ENCODE results near the gene ARVCF. TPM values are rescaled to one million over a fixed set of nuclear protein-coding genes. Genes with fewer than 3 reads are reported as not detected.

ARVCF gene
- total and polyA plus RNA-seq, 9 of the 15 experiments (the other 6 are each of a cell fraction or from before 2014, with no cell fraction given): 0.03 to 97.4 (median 15.6) TPM

DNA sequence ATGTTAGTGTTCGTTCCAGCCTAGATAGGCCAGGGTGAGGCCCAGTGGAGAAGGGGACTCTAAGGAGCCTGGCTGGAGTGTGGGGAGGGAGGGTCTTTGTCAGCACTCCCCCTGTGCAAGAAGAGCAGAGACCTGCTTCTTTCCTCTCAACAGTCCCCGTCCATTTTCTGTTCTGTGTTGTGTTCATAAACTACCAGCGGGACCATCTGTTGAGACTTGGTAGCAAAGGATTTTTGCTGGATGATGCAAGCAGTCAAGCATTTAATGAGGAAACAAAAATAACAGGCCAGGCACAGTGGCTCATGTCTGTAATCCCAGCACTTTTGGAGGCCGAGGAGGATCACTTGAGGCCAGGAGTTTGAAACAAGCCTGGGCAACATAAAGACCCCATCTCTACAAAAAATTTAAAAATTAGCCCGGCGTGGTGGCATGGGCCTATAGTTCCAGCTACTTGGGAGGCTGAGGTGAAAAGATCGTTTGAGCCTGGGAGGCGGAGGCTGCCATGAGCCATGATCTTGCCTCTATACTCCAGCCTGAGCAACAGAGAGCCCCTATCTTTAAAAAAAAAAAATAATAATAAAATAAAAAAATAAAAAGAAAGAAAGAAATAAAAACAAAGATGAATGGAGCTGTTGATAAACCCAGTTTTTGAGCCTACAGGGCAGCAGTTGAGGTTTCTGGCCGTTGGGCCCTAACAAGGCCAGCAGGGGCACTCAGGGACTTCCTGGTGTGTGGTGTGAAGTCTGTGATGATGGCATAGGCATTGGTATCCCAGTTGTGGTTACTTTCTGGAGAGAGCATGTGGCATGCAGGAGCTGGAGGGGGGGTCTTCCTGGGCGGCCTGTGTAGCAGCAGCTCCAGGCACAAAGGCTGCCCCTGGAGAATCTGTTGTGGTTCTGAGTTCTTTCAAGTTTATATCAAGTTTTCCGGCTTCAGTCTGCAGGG lies 73.3 kb downstream of the ARVCF start (continued):
- TF ChIP-seq ILK (tag; IDR thresholded peaks at IDR 0.05; ENCODE audit: borderline replicate concordance, low read depth): no peak; the same call in 1 of the 2 replicates
- no peak for TF ChIP-seq CHCHD3 (CRISPR knock-in tag; IDR thresholded peaks at IDR 0.05)
- TF ChIP-seq, protein P1, sequence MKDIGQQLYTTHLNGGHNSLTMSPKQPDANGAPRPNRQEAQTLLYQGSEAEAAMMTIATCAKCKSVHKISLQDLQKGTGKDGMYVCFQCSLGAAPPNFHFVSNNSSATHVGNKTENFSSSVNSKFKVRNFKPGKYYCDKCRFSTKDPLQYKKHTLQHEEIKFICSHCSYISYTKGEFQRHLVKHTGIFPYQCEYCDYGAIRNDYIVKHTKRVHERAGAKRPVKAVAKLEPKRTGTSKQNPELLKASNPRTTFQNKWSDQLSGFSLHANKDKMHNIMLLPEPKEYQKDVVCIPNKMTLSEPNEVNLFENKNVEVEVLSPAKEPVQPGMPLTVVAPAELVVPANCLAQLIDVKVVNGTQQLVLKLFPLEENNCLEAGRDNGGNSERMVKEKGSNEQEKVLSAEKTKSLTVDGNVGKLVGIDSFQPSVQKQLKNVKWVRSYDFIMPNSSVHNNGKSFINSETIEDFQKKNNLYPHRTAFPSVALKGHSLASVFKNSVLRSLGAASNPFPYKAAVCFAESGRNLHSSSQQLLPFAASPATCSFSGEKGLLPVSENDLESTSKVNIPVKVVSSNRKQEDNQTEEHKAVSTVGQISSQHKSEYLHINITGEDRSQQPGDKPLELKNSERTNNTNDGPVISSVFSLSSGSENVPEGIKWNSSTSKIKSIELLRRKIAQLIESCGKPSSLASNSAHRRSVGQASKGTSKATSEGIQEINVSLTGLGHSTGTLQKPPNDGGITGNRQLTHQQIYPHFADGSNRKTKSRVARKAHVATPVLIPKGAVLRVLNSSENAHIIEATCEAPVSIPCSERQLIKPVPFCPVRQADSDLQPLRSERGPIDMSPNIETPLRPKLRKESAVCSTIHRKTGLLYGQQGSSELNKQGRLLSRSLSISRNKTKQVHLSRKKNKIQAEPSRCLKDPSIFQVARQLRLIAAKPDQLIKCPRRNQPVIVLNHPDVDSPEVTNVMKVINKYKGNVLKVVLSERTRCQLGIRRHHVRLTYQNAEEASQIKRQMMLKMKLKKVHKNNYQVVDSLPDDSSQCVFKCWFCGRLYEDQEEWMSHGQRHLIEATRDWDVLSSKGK (CRISPR knock-in tag; IDR thresholded peaks at IDR 0.05): no peak
- TF ChIP-seq, protein P2, sequence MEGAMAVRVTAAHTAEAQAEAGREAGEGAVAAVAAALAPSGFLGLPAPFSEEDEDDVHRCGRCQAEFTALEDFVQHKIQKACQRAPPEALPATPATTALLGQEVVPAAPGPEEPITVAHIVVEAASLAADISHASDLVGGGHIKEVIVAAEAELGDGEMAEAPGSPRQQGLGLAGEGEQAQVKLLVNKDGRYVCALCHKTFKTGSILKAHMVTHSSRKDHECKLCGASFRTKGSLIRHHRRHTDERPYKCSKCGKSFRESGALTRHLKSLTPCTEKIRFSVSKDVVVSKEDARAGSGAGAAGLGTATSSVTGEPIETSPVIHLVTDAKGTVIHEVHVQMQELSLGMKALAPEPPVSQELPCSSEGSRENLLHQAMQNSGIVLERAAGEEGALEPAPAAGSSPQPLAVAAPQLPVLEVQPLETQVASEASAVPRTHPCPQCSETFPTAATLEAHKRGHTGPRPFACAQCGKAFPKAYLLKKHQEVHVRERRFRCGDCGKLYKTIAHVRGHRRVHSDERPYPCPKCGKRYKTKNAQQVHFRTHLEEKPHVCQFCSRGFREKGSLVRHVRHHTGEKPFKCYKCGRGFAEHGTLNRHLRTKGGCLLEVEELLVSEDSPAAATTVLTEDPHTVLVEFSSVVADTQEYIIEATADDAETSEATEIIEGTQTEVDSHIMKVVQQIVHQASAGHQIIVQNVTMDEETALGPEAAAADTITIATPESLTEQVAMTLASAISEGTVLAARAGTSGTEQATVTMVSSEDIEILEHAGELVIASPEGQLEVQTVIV (CRISPR knock-in tag; IDR thresholded peaks at IDR 0.05; ENCODE audit: borderline replicate concordance): no peak
- TF ChIP-seq BRD9 (IDR thresholded peaks at IDR 0.05; ENCODE audit: low read depth, partially characterized antibody): no peak
- no peak for TF ChIP-seq POLR2A (conservative IDR thresholded peaks at IDR 0.05)
- TF ChIP-seq ZNF23 (CRISPR knock-in tag; IDR thresholded peaks at IDR 0.05): peak; percentile 70
- TF ChIP-seq ZNF668 (CRISPR knock-in tag; IDR thresholded peaks at IDR 0.05): no peak
- TF ChIP-seq ZNF184 (CRISPR knock-in tag; IDR thresholded peaks at IDR 0.05): no peak
- no peak for TF ChIP-seq ZNF3 (CRISPR knock-in tag; IDR thresholded peaks at IDR 0.05)
- no peak for TF ChIP-seq IRF1 (CRISPR knock-in tag; IDR thresholded peaks at IDR 0.05; ENCODE audit: borderline replicate concordance)
- TF ChIP-seq TRIM28 (IDR thresholded peaks at IDR 0.05): no peak
- peak; percentile 73; the same call in 1 of the 2 replicates for TF ChIP-seq ZNF75A (CRISPR knock-in tag; IDR thresholded peaks at IDR 0.05)
- no peak for TF ChIP-seq GABPA (tag; conservative IDR thresholded peaks at IDR 0.05; ENCODE audit: low read depth)
- TF ChIP-seq ARID4B (CRISPR knock-in tag; IDR thresholded peaks at IDR 0.05): no peak
- no peak for TF ChIP-seq ZKSCAN3 (CRISPR knock-in tag; IDR thresholded peaks at IDR 0.05)
- 0 out of 2 replicates have a peak, but pooled peaks have one; percentile 82 for TF ChIP-seq NFXL1 (CRISPR knock-in tag; IDR thresholded peaks at IDR 0.05)

Data from K562 (cell line).